CD14-positive monocyte (primary cell): Measurements from ENCODE around the gene AOPEP. TPM values are rescaled to one million over a fixed set of nuclear protein-coding genes. Genes with fewer than 3 reads are reported as not detected.

Experiments
- DNase-seq, 3 donors: peaks; one replicate each; pipeline ENCODE4 v3.0.0-alpha.2; 2011 to 2022
- H2AFZ ChIP-seq: 2 replicates; pipeline ENCODE4 v1.6.0; 2012; ENCODE audit warnings: mild to moderate bottlenecking, low read depth, low read length, inconsistent platforms; ENCODE audit not compliant: insufficient read depth, poor library complexity, severe bottlenecking
- H3K27ac ChIP-seq, 2 donors: 1 replicate in 1 of 2; 2 replicates in 1 of 2; pipeline ENCODE4 v1.5.1; 2012 to 2013; ENCODE audit warnings: low read length in 2 of 2, control low read depth in 1 of 2, inconsistent platforms in 1 of 2, low read depth in 1 of 2, mild to moderate bottlenecking in 1 of 2
- H3K27me3 ChIP-seq, 2 donors: one replicate each; pipeline versions ENCODE4 v1.6.0 to v1.6.1; 2011 to 2013; ENCODE audit warnings: low read length in 2 of 2; ENCODE audit not compliant: control insufficient read depth in 2 of 2, insufficient read depth in 2 of 2
- H3K36me3 ChIP-seq, 2 donors: replicated peaks in 1 of 2; 1 replicate in 1 of 2; 2 replicates in 1 of 2; pipeline versions ENCODE4 v1.5.1 to v1.6.1; 2012 to 2013; ENCODE audit warnings: low read length in 2 of 2, control low read depth in 1 of 2, inconsistent platforms in 1 of 2, mild to moderate bottlenecking in 1 of 2; ENCODE audit not compliant: insufficient read depth in 2 of 2, control insufficient read depth in 1 of 2
- H3K4me1 ChIP-seq, 2 donors: 1 replicate in 1 of 2; 2 replicates in 1 of 2; pipeline versions ENCODE4 v1.5.1 to v1.6.1; 2012 to 2013; ENCODE audit warnings: low read length in 2 of 2, control low read depth in 1 of 2, inconsistent platforms in 1 of 2, mild to moderate bottlenecking in 1 of 2, moderate library complexity in 1 of 2; ENCODE audit not compliant: insufficient read depth in 2 of 2, control insufficient read depth in 1 of 2
- H3K4me2 ChIP-seq: replicated peaks from 2 replicates; pipeline ENCODE3; 2012; ENCODE audit warnings: low read length, moderate library complexity, mild to moderate bottlenecking; ENCODE audit not compliant: poor library complexity, severe bottlenecking; ENCODE audit errors: extremely low read depth
- H3K4me3 ChIP-seq, 3 experiments: fragments of 200-600 bp in 1 of 3; sonication (generic) in 1 of 3; replicated peaks in 1 of 3; 1 replicate in 2 of 3; 2 replicates in 1 of 3; pipeline ENCODE4 v1.5.1; 2011 to 2013; ENCODE audit warnings: low read length in 3 of 3, mild to moderate bottlenecking in 3 of 3, control low read depth in 2 of 3, low read depth in 2 of 3, inconsistent platforms in 1 of 3, moderate library complexity in 1 of 3
- H3K79me2 ChIP-seq: 2 replicates; pipeline ENCODE4 v1.6.0; 2012; ENCODE audit warnings: mild to moderate bottlenecking, control low read depth, inconsistent platforms, low read length, moderate library complexity; ENCODE audit not compliant: insufficient read depth
- H3K9ac ChIP-seq: 2 replicates; pipeline ENCODE4 v1.6.0; 2017; ENCODE audit warnings: low read length, mild to moderate bottlenecking; ENCODE audit not compliant: insufficient read depth, poor library complexity, severe bottlenecking
- H3K9me3 ChIP-seq, 2 donors: replicated peaks in 1 of 2; 1 replicate in 1 of 2; 2 replicates in 1 of 2; pipeline versions ENCODE4 v1.5.1 to v1.6.1; 2012 to 2013; ENCODE audit warnings: low read length in 2 of 2, control low read depth in 1 of 2; ENCODE audit not compliant: control insufficient read depth in 1 of 2, insufficient read depth in 1 of 2
- H4K20me1 ChIP-seq: 2 replicates; pipeline ENCODE4 v1.6.0; 2012; ENCODE audit warnings: mild to moderate bottlenecking, low read length, control low read depth, moderate library complexity; ENCODE audit not compliant: insufficient read depth
- H3K27ac Mint-ChIP-seq, 7 donors: one replicate each; pipeline ENCODE4 v1.8.0; 2020; ENCODE audit warnings: mild to moderate bottlenecking in 7 of 7, mixed read lengths in 7 of 7, moderate library complexity in 6 of 7, inconsistent platforms in 2 of 7
- H3K27me3 Mint-ChIP-seq, 3 donors: one replicate each; pipeline ENCODE4 v1.8.0; 2021 to 2022; ENCODE audit warnings: low read depth in 3 of 3, mild to moderate bottlenecking in 3 of 3, mixed read lengths in 3 of 3, moderate library complexity in 3 of 3, inconsistent platforms in 1 of 3
- H3K36me3 Mint-ChIP-seq, 2 donors: one replicate each; pipeline ENCODE4 v1.8.0; 2020; ENCODE audit warnings: mixed read lengths in 2 of 2, inconsistent platforms in 1 of 2, mild to moderate bottlenecking in 1 of 2
- H3K4me1 Mint-ChIP-seq: one replicate; pipeline ENCODE4 v1.8.0; 2020; ENCODE audit warnings: mild to moderate bottlenecking, mixed read lengths
- H3K4me3 Mint-ChIP-seq, 2 donors: one replicate each; pipeline ENCODE4 v1.8.0; 2020; ENCODE audit warnings: mild to moderate bottlenecking in 2 of 2, mixed read lengths in 2 of 2, moderate library complexity in 1 of 2
- H3K9me3 Mint-ChIP-seq, 7 donors: one replicate each; pipeline ENCODE4 v1.8.0; 2020 to 2022; ENCODE audit warnings: mixed read lengths in 7 of 7, mild to moderate bottlenecking in 6 of 7, moderate library complexity in 6 of 7, inconsistent platforms in 2 of 7
- WGBS: methylation state at CpG from one replicate; pipeline ENCODE4 v1.1.5; 2013; ENCODE audit warnings: missing lambda C conversion rate; ENCODE audit not compliant: insufficient coverage; 5-methylcytosine and 5-hydroxymethylcytosine counted together
- intact Hi-C, 2 donors: fragments of 100-400 bp; cut with micrococcal nuclease; formaldehyde crosslinking; loops; one replicate each; pipeline versions ENCODE4 v1.15.0 to v1.15.1; 2023
- polyA plus RNA-seq, 3 donors: library from polyadenylated mRNA; depleted of rRNA in 1 of 3; unstranded in 2 of 3; stranded (reverse) in 1 of 3; fragments of 300-500 nt in 2 of 3; fragments of >200 nt in 1 of 3; fragmentation: Illumina TruSeq in 2 of 3; gene quantifications; 1 replicate in 2 of 3; 2 replicates in 1 of 3; pipeline ENCODE4 v1.2.3, GENCODE V29; 2012 to 2021
- TF ChIP-seq, protein P1 (sequence below): fragments of 200-600 bp; IDR thresholded peaks from one replicate; pipeline ENCODE4 v1.8.0; 2022; ENCODE audit warnings: antibody characterized with exemption, mild to moderate bottlenecking

AOPEP gene
- polyA plus RNA-seq, 3 donors: 3.0 to 4.1 (median 3.1) TPM

DNA sequence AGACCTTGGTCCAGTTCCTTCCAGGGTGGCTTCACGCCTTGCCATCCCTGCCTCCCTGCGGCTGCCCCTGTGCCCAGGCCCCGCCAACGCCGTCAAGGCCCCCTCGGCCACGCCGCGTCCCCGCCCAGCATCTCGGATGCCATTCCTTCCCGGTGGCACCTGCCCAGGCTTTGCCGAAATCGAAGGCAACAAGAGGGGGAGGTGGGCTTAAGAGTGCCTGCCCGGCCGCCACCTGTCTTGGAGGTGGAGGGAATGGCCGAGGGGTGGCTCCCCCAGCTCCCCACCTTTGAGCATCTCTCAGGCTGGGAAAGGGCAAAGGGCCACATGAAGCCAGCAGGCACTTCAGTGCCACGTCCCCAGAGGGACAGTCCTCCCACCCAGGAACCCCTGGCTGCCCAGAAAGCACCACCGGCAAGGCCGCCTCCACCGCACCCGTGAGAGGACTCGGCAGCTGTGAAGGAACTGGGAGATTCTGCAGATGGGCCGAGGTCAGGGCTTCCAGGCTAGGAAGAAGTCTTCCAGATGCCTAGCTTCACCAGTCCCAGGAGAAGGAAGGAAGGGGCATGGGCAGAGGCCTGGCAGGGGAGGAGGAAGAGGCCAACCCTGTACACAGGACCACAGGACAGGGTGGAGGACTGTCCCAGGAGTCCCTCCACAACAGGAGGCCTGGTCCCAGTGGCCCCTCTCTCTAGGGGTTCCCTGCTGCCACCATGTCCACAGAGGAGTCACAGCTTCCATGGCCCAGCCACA, 373.0 kb downstream of the AOPEP start:
- no peaks in the 10 kb centered on the region for H3K79me2 ChIP-seq
- TF ChIP-seq, protein P1, sequence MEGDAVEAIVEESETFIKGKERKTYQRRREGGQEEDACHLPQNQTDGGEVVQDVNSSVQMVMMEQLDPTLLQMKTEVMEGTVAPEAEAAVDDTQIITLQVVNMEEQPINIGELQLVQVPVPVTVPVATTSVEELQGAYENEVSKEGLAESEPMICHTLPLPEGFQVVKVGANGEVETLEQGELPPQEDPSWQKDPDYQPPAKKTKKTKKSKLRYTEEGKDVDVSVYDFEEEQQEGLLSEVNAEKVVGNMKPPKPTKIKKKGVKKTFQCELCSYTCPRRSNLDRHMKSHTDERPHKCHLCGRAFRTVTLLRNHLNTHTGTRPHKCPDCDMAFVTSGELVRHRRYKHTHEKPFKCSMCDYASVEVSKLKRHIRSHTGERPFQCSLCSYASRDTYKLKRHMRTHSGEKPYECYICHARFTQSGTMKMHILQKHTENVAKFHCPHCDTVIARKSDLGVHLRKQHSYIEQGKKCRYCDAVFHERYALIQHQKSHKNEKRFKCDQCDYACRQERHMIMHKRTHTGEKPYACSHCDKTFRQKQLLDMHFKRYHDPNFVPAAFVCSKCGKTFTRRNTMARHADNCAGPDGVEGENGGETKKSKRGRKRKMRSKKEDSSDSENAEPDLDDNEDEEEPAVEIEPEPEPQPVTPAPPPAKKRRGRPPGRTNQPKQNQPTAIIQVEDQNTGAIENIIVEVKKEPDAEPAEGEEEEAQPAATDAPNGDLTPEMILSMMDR: no peak
- no peak for DNase-seq
- H3K4me1 ChIP-seq: no peaks in the 10 kb centered on the region
- Mint-ChIP-seq H3K27ac (peak overlapping the region in 2 of 7 donors; percentile 56 to 62), H3K4me3 (no peak overlapping the region), H3K27me3 (peaks cover 0 to 8% (median 5%) of the 10 kb centered on the region in 3 donors), H3K4me1 (no peaks in the 10 kb centered on the region), H3K36me3 (peaks cover 8 to 11% of the 10 kb centered on the region in 2 donors), H3K9me3 (peaks cover 0 to 3% (median 0%) of the 10 kb centered on the region in 7 donors)
- no peaks in the 10 kb centered on the region for H4K20me1 ChIP-seq
- no peak overlapping the region for H3K4me2 ChIP-seq
- no peak overlapping the region for H3K4me3 ChIP-seq
- no peak overlapping the region for H3K9ac ChIP-seq
- H2AFZ ChIP-seq: no peak overlapping the region
- 96% methylated on average over 9 of the region's 24 CpGs for WGBS
- peaks cover 0 to 8% of the 10 kb centered on the region in 2 donors for H3K36me3 ChIP-seq
- no peaks in the 10 kb centered on the region for H3K27me3 ChIP-seq
- intact Hi-C loops: no loop called here
- H3K27ac ChIP-seq: no peak overlapping the region
- no peaks in the 10 kb centered on the region for H3K9me3 ChIP-seq

DNA sequence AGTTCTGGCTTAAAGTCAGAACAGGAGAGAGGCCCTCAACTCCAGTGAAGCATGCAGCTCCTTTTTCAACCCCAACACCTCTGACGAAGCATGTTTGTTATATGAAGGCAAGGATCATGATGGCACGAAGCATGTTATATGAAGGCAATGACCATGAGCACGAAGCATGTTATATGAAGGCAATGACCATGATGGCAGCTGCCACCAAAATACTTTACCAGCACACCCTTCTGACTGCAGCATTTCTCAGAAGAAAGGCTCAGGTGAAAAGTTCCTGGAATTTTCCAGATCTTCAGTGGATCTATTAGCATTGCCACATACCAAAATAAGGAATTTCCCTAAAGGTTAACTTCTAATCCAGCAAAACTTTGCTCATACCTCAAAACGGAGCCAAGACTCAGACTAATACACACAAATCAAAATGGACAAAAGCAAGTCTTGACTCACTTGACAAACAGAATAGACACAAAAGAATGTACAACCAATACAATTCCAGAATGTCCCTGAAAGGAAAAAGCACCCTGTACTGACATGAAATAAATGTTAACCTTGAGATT, 373.6 kb downstream of the AOPEP start:
- peaks cover 0 to 1% (median 0%) of the 10 kb centered on the region in 3 donors for H3K27me3 Mint-ChIP-seq
- H3K27me3 ChIP-seq: no peaks in the 10 kb centered on the region
- no peaks in the 10 kb centered on the region for H3K4me1 Mint-ChIP-seq
- H3K27ac ChIP-seq: no peak overlapping the region
- no peak overlapping the region for H3K4me3 Mint-ChIP-seq
- H3K36me3 Mint-ChIP-seq: peaks cover 11 to 13% of the 10 kb centered on the region in 2 donors
- no peak overlapping the region for H3K4me2 ChIP-seq
- H3K9me3 ChIP-seq: no peaks in the 10 kb centered on the region
- H3K4me1 ChIP-seq: no peaks in the 10 kb centered on the region
- no peaks in the 10 kb centered on the region for H3K9me3 Mint-ChIP-seq
- H3K79me2 ChIP-seq: no peaks in the 10 kb centered on the region
- no peaks in the 10 kb centered on the region for H4K20me1 ChIP-seq
- no peak overlapping the region for H3K27ac Mint-ChIP-seq
- no peak overlapping the region for H3K4me3 ChIP-seq
- TF ChIP-seq, protein P1: no peak
- no peak overlapping the region for H2AFZ ChIP-seq
- WGBS: 95% methylated on average over 2 of the region's 4 CpGs
- no peak for DNase-seq
- intact Hi-C loops: no loop called here
- H3K36me3 ChIP-seq: peaks cover 0 to 8% of the 10 kb centered on the region in 2 donors
- H3K9ac ChIP-seq: no peak overlapping the region
